Ovary (tissue), 9 donors: ENCODE data around the gene SHB. TPM values are rescaled to one million over a fixed set of nuclear protein-coding genes. Genes with fewer than 3 reads are reported as not detected.

Experiments used
- DNase-seq, 5 donors: peaks; one replicate each; pipeline ENCODE4 v3.0.0-alpha.2; 2019 to 2020
- H3K27ac ChIP-seq, 2 donors: fragments of 200-600 bp; one replicate each; pipeline versions ENCODE4 v1.5.1 to v1.8.0; 2019 to 2022
- H3K27me3 ChIP-seq: fragments of 200-600 bp; one replicate; pipeline ENCODE4 v1.8.0; 2022
- H3K36me3 ChIP-seq: fragments of 200-600 bp; sonication (generic); one replicate; pipeline ENCODE4 v1.5.1; 2019
- H3K4me1 ChIP-seq: one replicate; pipeline ENCODE4 v1.8.1; 2013; ENCODE audit warnings: mild to moderate bottlenecking, moderate library complexity; ENCODE audit not compliant: insufficient read depth
- H3K4me3 ChIP-seq: fragments of 200-600 bp; sonication (generic); one replicate; pipeline ENCODE4 v1.5.1; 2017
- H3K9me3 ChIP-seq, 2 donors: fragments of 200-600 bp in 1 of 2; sonication (generic) in 1 of 2; one replicate each; pipeline versions ENCODE4 v1.5.1 to v1.8.1; 2013 to 2019; ENCODE audit warnings: mild to moderate bottlenecking in 1 of 2, moderate library complexity in 1 of 2
- EP300 ChIP-seq: sonication (generic); formaldehyde crosslinking; IDR thresholded peaks from one replicate; pipeline ENCODE4 v1.6.1; 2017; ENCODE audit warnings: antibody characterized with exemption
- POLR2A ChIP-seq: fragments of 450-650 bp; IDR thresholded peaks from one replicate; pipeline ENCODE4 v1.6.1; 2017; ENCODE audit warnings: antibody characterized with exemption, mild to moderate bottlenecking, moderate library complexity
- WGBS, 3 donors: extraction: QIAGEN DNeasy Blood & Tissue Kit in 1 of 3; methylation state at CpG; one replicate each; pipeline versions ENCODE4 v1.1.5 to v1.1.7; 2013 to 2017; 5-methylcytosine and 5-hydroxymethylcytosine counted together
- intact Hi-C, 4 donors: fragments of 100-400 bp; cut with DNase I; formaldehyde crosslinking; loops; one replicate each; pipeline versions ENCODE4 v1.11.0 to v1.15.1; 2022 to 2023
- polyA plus RNA-seq, 2 donors: library from polyadenylated mRNA; stranded (reverse); fragments of 200-250 nt in 1 of 2; fragments of 350-450 nt in 1 of 2; fragmentation: Illumina TruSeq in 1 of 2; extraction: RNeasy Lipid Tissue Mini Kit (QIAGEN cat#74804) in 1 of 2; gene quantifications; one replicate each; pipeline ENCODE4 v1.2.3, GENCODE V29; 2013 to 2014
- total RNA-seq, 7 donors: library from RNA; depleted of rRNA in 2 of 7; stranded (reverse); fragments of >200 nt in 2 of 7; fragmentation: NEBNext Ultra II Directional in 3 of 7; extraction: Animal tissue kit (Norgen Biotek cat#: 25700) in 3 of 7; gene quantifications; one replicate each; pipeline versions ENCODE4 v1.1.0 to v1.2.4, GENCODE V29; 2016 to 2023
- TF ChIP-seq, protein P1 (sequence below), 3 donors: fragments of 450-650 bp in 2 of 3; fragments of 200-600 bp in 1 of 3; IDR thresholded peaks; one replicate each; pipeline versions ENCODE4 v1.5.1 to v1.8.0; 2016 to 2022; ENCODE audit warnings: antibody characterized with exemption in 3 of 3, mild to moderate bottlenecking in 1 of 3
- donor health status: DM: no; HTN: no; CAD: no; lungs with moderate emphysema.
- donor health status: DM: no; HTN: no; CAD: no.
- donor health status: Bipolar disorder and iron deficiency.
- donor health status: DM: yes; HTN: yes; CAD: no.
- donor health status: DM: no; HTN: no; CAD: no.
- donor health status: DM: yes; HTN: yes; CAD: no.

Gene SHB
- total and polyA plus RNA-seq, 9 donors = 3.5 to 23.8 (median 9.0) TPM

DNA sequence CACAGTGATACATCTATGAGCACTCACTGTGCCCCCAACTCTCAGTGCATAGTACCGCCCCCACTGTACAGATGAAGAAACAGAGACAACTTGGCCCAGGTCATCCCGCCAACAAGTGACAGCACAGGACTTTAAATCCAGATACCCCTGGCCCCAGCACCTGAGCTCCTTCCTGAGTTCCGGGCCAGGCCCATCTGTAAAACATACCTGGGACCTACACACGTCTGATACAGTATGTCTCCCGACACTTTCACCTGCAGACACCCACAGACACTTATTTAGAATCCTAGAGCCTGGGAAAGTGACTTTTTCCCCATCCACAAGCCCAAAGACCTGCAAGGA is 104.3 kb downstream of the SHB start:
- Histone ChIP-seq H3K27me3 (no peaks in the 10 kb centered on the region), H3K4me3 (no peak overlapping the region), H3K4me1 (peaks cover 4% of the 10 kb centered on the region), H3K27ac (no peak overlapping the region), H3K36me3 (no peaks in the 10 kb centered on the region), H3K9me3 (no peaks in the 10 kb centered on the region)
- no peak for DNase-seq
- 92 to 96% (median 96%) methylated on average over 5 of the region's 5 CpGs for WGBS, 3 donors
- intact Hi-C loops = no loop called here
- TF ChIP-seq, protein P1, sequence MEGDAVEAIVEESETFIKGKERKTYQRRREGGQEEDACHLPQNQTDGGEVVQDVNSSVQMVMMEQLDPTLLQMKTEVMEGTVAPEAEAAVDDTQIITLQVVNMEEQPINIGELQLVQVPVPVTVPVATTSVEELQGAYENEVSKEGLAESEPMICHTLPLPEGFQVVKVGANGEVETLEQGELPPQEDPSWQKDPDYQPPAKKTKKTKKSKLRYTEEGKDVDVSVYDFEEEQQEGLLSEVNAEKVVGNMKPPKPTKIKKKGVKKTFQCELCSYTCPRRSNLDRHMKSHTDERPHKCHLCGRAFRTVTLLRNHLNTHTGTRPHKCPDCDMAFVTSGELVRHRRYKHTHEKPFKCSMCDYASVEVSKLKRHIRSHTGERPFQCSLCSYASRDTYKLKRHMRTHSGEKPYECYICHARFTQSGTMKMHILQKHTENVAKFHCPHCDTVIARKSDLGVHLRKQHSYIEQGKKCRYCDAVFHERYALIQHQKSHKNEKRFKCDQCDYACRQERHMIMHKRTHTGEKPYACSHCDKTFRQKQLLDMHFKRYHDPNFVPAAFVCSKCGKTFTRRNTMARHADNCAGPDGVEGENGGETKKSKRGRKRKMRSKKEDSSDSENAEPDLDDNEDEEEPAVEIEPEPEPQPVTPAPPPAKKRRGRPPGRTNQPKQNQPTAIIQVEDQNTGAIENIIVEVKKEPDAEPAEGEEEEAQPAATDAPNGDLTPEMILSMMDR (IDR thresholded peaks at IDR 0.05) = no peak
- no peak for TF ChIP-seq EP300
- TF ChIP-seq POLR2A = no peak

DNA sequence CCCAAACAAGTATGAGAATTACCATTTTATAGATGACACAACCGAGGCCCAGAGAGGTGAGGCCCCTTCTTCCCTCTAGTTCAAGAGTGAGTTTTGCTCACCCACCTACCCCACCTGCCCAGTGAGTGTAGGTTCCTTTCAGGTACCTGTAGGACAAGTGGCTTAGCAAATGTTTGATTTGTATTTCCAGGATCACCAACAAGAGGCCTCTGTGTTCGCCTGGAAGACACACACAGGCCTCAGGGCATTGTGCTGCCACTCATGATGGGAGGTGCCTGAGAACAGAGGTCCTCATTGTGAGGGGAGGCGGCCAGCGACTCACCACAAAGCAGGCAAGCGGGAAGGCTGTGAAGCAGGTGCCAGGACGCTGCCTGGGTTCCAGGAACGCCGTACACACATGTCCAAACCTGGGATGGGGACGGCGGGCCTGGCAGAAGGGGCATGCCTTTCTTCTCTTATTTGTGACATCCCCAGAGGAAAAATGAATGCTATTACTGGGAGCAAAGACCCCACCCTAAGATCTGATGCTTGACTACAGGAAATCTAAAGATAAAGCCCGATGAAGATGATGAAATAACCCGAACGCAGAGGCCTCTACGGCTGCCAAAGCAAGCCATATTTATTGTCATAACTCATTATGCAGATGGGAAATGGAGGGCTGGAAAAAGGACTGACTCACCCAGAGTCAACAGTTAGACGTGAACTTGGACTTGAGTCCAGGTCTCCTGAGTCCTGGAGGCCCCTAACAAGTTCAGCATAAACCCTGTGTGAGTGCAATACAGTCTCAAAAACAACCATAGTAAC is 104.9 kb downstream of the SHB start:
- intact Hi-C loops = no loop called here
- no peak for DNase-seq
- peaks cover under 1% of the 10 kb centered on the region for H3K4me1 ChIP-seq

DNA sequence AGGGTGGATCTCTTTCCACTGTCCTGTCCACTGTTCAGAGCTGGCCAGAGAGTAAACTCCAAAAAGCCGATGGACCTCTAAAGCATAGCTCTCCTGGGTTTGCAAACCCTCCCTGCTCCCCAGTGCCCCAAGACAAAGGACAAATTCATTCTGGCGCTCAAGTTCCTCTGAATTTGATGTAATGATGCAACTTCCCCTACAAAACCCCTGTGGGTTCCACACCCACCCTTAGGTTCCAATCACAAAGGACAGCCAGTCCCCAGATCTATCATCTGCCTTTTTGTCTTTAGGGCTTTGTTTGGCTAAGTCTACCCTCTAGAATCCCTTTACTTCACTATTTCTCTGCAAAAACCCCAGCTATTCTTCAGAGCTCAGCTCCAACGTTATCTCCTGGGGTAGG is 107.7 kb downstream of the SHB start:
- H3K4me1 ChIP-seq = no peaks in the 10 kb centered on the region
- DNase-seq = no peak
- intact Hi-C loops = no loop called here
- H3K4me3 ChIP-seq = no peak overlapping the region
- no peak overlapping the region for H3K27ac ChIP-seq
- no peaks in the 10 kb centered on the region for H3K36me3 ChIP-seq
- TF ChIP-seq, protein P1 (IDR thresholded peaks at IDR 0.05) = no peak
- TF ChIP-seq POLR2A = no peak
- TF ChIP-seq EP300 = no peak
- no peaks in the 10 kb centered on the region for H3K9me3 ChIP-seq
- no peaks in the 10 kb centered on the region for H3K27me3 ChIP-seq
- WGBS, 3 donors = 88 to 97% (median 91%) methylated on average over 3 of the region's 3 CpGs

More for the DNA sequence above, 104.9 kb downstream of the SHB start:
- no peak overlapping the region for H3K27ac ChIP-seq
- no peaks in the 10 kb centered on the region for H3K36me3 ChIP-seq
- TF ChIP-seq EP300 = no peak
- TF ChIP-seq, protein P1 (IDR thresholded peaks at IDR 0.05) = no peak
- no peak for TF ChIP-seq POLR2A
- WGBS, 3 donors = 70 to 78% (median 74%) methylated on average over 15 of the region's 15 CpGs
- no peak overlapping the region for H3K4me3 ChIP-seq
- no peaks in the 10 kb centered on the region for H3K9me3 ChIP-seq
- H3K27me3 ChIP-seq = no peaks in the 10 kb centered on the region

DNA sequence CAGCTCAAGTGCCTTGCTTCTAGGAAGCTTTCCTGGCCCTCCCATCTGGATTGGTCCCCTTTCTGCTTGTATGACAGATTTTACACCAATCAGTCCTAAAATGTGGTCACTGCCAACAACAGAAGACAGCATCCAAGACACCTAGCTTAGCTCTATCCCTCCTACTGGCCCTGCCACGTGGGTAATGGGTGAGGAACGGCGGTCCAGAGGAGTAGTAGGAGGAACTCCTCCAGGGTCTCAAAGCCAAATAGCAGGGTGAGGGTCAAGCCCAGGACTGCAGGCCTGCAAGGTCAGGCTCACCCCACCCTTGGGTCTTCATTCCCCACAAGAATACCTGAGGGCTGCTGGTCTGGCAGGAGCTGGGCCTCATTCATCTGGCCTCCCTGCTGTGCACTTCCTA is 108.4 kb downstream of the SHB start:
- no peak overlapping the region for H3K27ac ChIP-seq
- TF ChIP-seq EP300 = no peak
- TF ChIP-seq POLR2A = no peak
- H3K9me3 ChIP-seq = no peaks in the 10 kb centered on the region
- WGBS, 3 donors = 86 to 96% (median 90%) methylated on average over 3 of the region's 3 CpGs
- H3K27me3 ChIP-seq = no peaks in the 10 kb centered on the region
- H3K36me3 ChIP-seq = no peaks in the 10 kb centered on the region
- intact Hi-C loops = no loop called here
- H3K4me3 ChIP-seq = no peak overlapping the region
- no peak for DNase-seq
- no peaks in the 10 kb centered on the region for H3K4me1 ChIP-seq

DNA sequence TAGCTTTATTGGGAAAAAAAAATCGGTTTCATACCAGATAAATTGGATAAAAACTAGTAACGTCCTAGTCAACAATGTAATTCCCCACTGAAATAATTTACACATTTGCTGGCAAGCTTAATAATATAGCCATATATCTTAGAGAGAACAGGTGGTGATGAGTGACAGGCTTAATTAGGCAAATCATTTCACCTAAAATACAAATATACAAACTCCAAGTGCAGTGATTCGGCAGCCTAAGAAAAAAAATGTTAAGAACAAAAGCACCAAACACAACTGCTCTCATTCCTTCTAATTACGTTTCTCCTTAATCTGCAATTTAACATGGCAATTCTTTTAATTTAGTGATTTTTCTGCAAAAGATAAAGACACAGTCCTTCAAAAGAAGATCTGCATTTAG is 109.1 kb downstream of the SHB start:
- Histone ChIP-seq H3K27ac (no peak overlapping the region), H3K4me3 (no peak overlapping the region), H3K36me3 (no peaks in the 10 kb centered on the region), H3K4me1 (no peaks in the 10 kb centered on the region), H3K27me3 (no peaks in the 10 kb centered on the region), H3K9me3 (no peaks in the 10 kb centered on the region)
- 56 to 66% (median 59%) methylated on average over 4 of the region's 4 CpGs for WGBS, 3 donors
- no peak for TF ChIP-seq POLR2A
- TF ChIP-seq, protein P1 (IDR thresholded peaks at IDR 0.05) = no peak
- no peak for TF ChIP-seq EP300
- DNase-seq = no peak
- intact Hi-C loops = loop anchor here in 1 of 4 donors (10.0 kb wide), 1 partner anchor 55 kb away; no protein-coding TSS in a partner anchor
